ENCODE results near the gene TACC2. TPM values are rescaled to one million over a fixed set of nuclear protein-coding genes. Genes with fewer than 3 reads are reported as not detected.

TACC2 gene
- total RNA-seq, 1 donor from 2014 or later: 13.4 TPM

- no peak for FAIRE-seq
- H3K4me3 ChIP-seq (ENCODE audit: low read depth, low read length): no peak overlapping the region
- TF ChIP-seq CTCF (IDR thresholded peaks at IDR 0.05; ENCODE audit: insufficient read depth, low read length, severe bottlenecking): no peak
- H3K36me3 ChIP-seq (ENCODE audit: control insufficient read depth, insufficient read depth, low read length): no peaks in the 10 kb centered on the region
- H3K27me3 ChIP-seq (ENCODE audit: control insufficient read depth, insufficient read depth, low read length): no peaks in the 10 kb centered on the region
- no peak for DNase-seq (ENCODE audit: low read depth)
Observed at GRCh38 chr10:122042836-122043235, 53.9 kb downstream of the TACC2 start.

DNA sequence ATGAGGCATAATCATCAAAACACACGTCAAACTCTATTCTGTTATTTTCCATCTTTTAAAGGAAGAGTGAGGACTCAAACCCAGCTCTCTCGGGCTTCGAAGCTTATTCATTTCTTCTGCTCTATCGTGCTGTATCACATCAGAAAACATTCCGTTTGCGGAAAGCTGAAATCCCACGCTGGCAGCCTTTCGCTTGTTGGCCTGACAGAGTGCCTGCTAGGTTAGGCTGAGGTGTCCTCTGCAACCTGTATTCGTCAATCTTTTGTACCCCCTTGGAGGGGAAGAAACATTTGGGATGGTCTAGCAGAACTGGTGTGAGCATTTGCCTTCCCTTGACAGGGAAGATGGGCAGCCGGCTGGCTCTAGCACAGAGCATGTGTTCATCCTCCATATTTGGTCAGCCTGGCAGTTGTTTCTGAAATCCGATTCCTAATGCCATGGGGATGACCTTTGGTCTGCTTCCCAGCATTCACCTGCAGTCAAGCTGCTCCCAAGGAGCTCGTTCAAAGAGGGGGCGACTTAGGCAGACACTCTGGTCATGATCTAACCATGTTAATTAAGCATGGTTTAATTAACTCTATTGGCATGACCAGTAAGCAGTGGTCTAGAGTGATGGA, 55.2 kb downstream of the TACC2 start:
- H3K27me3 ChIP-seq (ENCODE audit: control insufficient read depth, insufficient read depth, low read length): no peaks in the 10 kb centered on the region
- no peak for TF ChIP-seq CTCF (IDR thresholded peaks at IDR 0.05; ENCODE audit: insufficient read depth, low read length, severe bottlenecking)
- no peak overlapping the region for H3K4me3 ChIP-seq (ENCODE audit: low read depth, low read length)
- no peaks in the 10 kb centered on the region for H3K36me3 ChIP-seq (ENCODE audit: control insufficient read depth, insufficient read depth, low read length)
- FAIRE-seq (no peak), DNase-seq (ENCODE audit: low read depth) (no peak)

- no peaks in the 10 kb centered on the region for H3K36me3 ChIP-seq (ENCODE audit: control insufficient read depth, insufficient read depth, low read length)
- TF ChIP-seq CTCF (IDR thresholded peaks at IDR 0.05; ENCODE audit: insufficient read depth, low read length, severe bottlenecking): no peak
- FAIRE-seq: no peak
- H3K27me3 ChIP-seq (ENCODE audit: control insufficient read depth, insufficient read depth, low read length): no peaks in the 10 kb centered on the region
- no peak overlapping the region for H3K4me3 ChIP-seq (ENCODE audit: low read depth, low read length)
- no peak for DNase-seq (ENCODE audit: low read depth)
Observed at GRCh38 chr10:122044713-122045112, 55.8 kb downstream of the TACC2 start.

- no peak for FAIRE-seq
- DNase-seq (ENCODE audit: low read depth): no peak
- H3K4me3 ChIP-seq (ENCODE audit: low read depth, low read length): no peak overlapping the region
- H3K27me3 ChIP-seq (ENCODE audit: control insufficient read depth, insufficient read depth, low read length): no peaks in the 10 kb centered on the region
- TF ChIP-seq CTCF (IDR thresholded peaks at IDR 0.05; ENCODE audit: insufficient read depth, low read length, severe bottlenecking): no peak
- H3K36me3 ChIP-seq (ENCODE audit: control insufficient read depth, insufficient read depth, low read length): no peaks in the 10 kb centered on the region
Observed at GRCh38 chr10:122045212-122045611, 56.2 kb downstream of the TACC2 start.

GRCh38 chr10:122047560-122047959, 58.6 kb downstream of the TACC2 start:
- FAIRE-seq (no peak), DNase-seq (ENCODE audit: low read depth) (no peak)

More at GRCh38 chr10:122047560-122047959, 58.6 kb downstream of the TACC2 start:
- Histone ChIP-seq H3K27me3 (ENCODE audit: control insufficient read depth, insufficient read depth, low read length) (no peaks in the 10 kb centered on the region), H3K36me3 (ENCODE audit: control insufficient read depth, insufficient read depth, low read length) (no peaks in the 10 kb centered on the region), H3K4me3 (ENCODE audit: low read depth, low read length) (no peak overlapping the region)
- TF ChIP-seq CTCF (IDR thresholded peaks at IDR 0.05; ENCODE audit: insufficient read depth, low read length, severe bottlenecking): no peak
